Smooth muscle cell (in vitro differentiated cells): ENCODE data around the gene SEPTIN8. TPM values are rescaled to one million over a fixed set of nuclear protein-coding genes. Genes with fewer than 3 reads are reported as not detected.

Experiments
- DNase-seq: peaks from one replicate; lab custom pipeline; 2025; ENCODE audit not compliant: unreplicated experiment; lab: John Stamatoyannopoulos, UW
- H2AFZ ChIP-seq: fragments of 200-600 bp; sonication (generic); 2 replicates; pipeline ENCODE4 v1.6.0; 2016; ENCODE audit warnings: antibody characterized with exemption, low read depth, mild to moderate bottlenecking
- H3F3A ChIP-seq: fragments of 200-600 bp; sonication (generic); 2 replicates; pipeline ENCODE4 v1.6.0; 2017; ENCODE audit warnings: antibody characterized with exemption, low read depth
- H3K27ac ChIP-seq: fragments of 200-600 bp; sonication (generic); 2 replicates; pipeline ENCODE4 v1.5.1; 2016; ENCODE audit warnings: low read depth, mild to moderate bottlenecking
- H3K27me3 ChIP-seq: fragments of 200-600 bp; sonication (generic); 2 replicates; pipeline ENCODE4 v1.6.1; 2016; ENCODE audit warnings: low read depth, mild to moderate bottlenecking
- H3K36me3 ChIP-seq: fragments of 200-600 bp; sonication (generic); 2 replicates; pipeline ENCODE4 v1.5.1; 2016; ENCODE audit warnings: low read depth
- H3K4me1 ChIP-seq: fragments of 200-600 bp; sonication (generic); 2 replicates; pipeline ENCODE4 v1.5.1; 2016; ENCODE audit warnings: low read depth
- H3K4me2 ChIP-seq: fragments of 200-600 bp; sonication (generic); 2 replicates; pipeline ENCODE4 v1.6.0; 2016; ENCODE audit warnings: mild to moderate bottlenecking
- H3K4me3 ChIP-seq: fragments of 200-600 bp; sonication (generic); 2 replicates; pipeline ENCODE4 v1.5.1; 2016; ENCODE audit warnings: mild to moderate bottlenecking
- H3K79me2 ChIP-seq: fragments of 200-600 bp; sonication (generic); 2 replicates; pipeline ENCODE4 v1.6.0; 2016; ENCODE audit warnings: low read depth, mild to moderate bottlenecking
- H3K9ac ChIP-seq: fragments of 200-600 bp; sonication (generic); 2 replicates; pipeline ENCODE4 v1.6.0; 2016; ENCODE audit warnings: low read depth
- H3K9me3 ChIP-seq: fragments of 200-600 bp; sonication (generic); replicated peaks from 2 replicates; pipeline ENCODE4 v1.5.1; 2016; ENCODE audit warnings: low read depth
- H4K20me1 ChIP-seq: fragments of 200-600 bp; sonication (generic); 2 replicates; pipeline ENCODE4 v1.6.0; 2016; ENCODE audit warnings: low read depth
- CTCF ChIP-seq: fragments of 200-600 bp; sonication (generic); IDR thresholded peaks from 2 replicates; pipeline ENCODE4 v1.5.1; 2017; ENCODE audit warnings: borderline replicate concordance, mild to moderate bottlenecking, antibody characterized with exemption; ENCODE audit not compliant: insufficient read depth, poor library complexity, severe bottlenecking
- WGBS: methylation state at CpG from one replicate; pipeline ENCODE4 v1.1.7; 2016; ENCODE audit warnings: low lambda C conversion rate; 5-methylcytosine and 5-hydroxymethylcytosine counted together
- polyA plus RNA-seq: library from polyadenylated mRNA; unstranded; fragments of >200 nt; fragmentation: Nextera tagmentation; extraction: Ambion mirVana; gene quantifications from 2 replicates; pipeline ENCODE4 v1.2.1, GENCODE V29; 2016
- total RNA-seq: library from RNA; depleted of rRNA; stranded (reverse); fragments of >200 nt; gene quantifications from 2 replicates; pipeline ENCODE4 v1.2.3, GENCODE V29; 2014

Gene SEPTIN8
- total and polyA plus RNA-seq, 2 experiments from 2014 or later = 26.3 to 68.1 TPM

GRCh38 chr5:132758451-132758850 lies 18.6 kb downstream of the SEPTIN8 start:
- Histone ChIP-seq H3K4me2 (no peak overlapping the region), H4K20me1 (peaks cover 6% of the 10 kb centered on the region), H3K36me3 (no peaks in the 10 kb centered on the region), H3K27ac (no peak overlapping the region), H2AFZ (no peak overlapping the region), H3K79me2 (no peaks in the 10 kb centered on the region), H3K9me3 (no peaks in the 10 kb centered on the region), H3K9ac (no peak overlapping the region), H3F3A (no peaks in the 10 kb centered on the region), H3K4me3 (no peak overlapping the region), H3K27me3 (no peaks in the 10 kb centered on the region), H3K4me1 (peaks cover 9% of the 10 kb centered on the region)
- no peak for DNase-seq
- 95% methylated on average over 13 of the region's 13 CpGs for WGBS
- no peak for TF ChIP-seq CTCF

- Histone ChIP-seq H3K9ac (no peak overlapping the region), H3K36me3 (no peaks in the 10 kb centered on the region), H3K27me3 (no peaks in the 10 kb centered on the region), H3K27ac (no peak overlapping the region), H3K9me3 (no peaks in the 10 kb centered on the region), H3K4me2 (no peak overlapping the region), H3K4me3 (no peak overlapping the region), H2AFZ (no peak overlapping the region), H3F3A (no peaks in the 10 kb centered on the region), H4K20me1 (peaks cover 6% of the 10 kb centered on the region), H3K79me2 (no peaks in the 10 kb centered on the region), H3K4me1 (peaks cover 12% of the 10 kb centered on the region)
- no peak for TF ChIP-seq CTCF
- 95% methylated on average over 5 of the region's 5 CpGs for WGBS
- no peak for DNase-seq
These were observed 20.5 kb downstream of the SEPTIN8 start for GRCh38 chr5:132756542-132756941.

DNA sequence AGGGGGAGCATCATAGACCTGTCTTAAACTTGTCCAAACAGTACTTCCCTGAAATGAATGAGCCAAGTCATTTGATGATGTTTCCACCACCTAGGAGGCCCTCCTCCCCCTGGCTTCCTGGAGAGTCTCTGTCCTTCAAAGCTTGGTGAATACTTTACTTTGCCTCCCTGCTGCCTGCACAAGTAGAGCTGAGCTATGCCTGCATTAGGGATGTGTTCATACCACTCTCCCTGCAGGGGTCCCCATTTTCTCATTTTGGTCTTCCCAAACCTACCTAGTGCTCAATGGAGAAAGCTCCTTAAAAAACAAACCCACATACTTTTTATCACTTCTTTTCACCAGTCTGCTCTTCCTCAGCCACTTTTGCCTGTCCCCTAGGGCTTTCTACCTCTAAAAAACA lies 22.1 kb downstream of the SEPTIN8 start:
- Histone ChIP-seq H3K4me3 (no peak overlapping the region), H4K20me1 (peaks cover 6% of the 10 kb centered on the region), H3K27me3 (peaks cover 7% of the 10 kb centered on the region), H3K4me2 (no peak overlapping the region), H3K9me3 (no peaks in the 10 kb centered on the region), H2AFZ (no peak overlapping the region), H3K9ac (no peak overlapping the region), H3K27ac (no peak overlapping the region), H3F3A (no peaks in the 10 kb centered on the region), H3K36me3 (no peaks in the 10 kb centered on the region), H3K79me2 (no peaks in the 10 kb centered on the region), H3K4me1 (peaks cover 12% of the 10 kb centered on the region)
- DNase-seq = no peak
- no peak for TF ChIP-seq CTCF

- Histone ChIP-seq H3K36me3 (no peaks in the 10 kb centered on the region), H3K9me3 (no peaks in the 10 kb centered on the region), H3K4me2 (no peak overlapping the region), H3F3A (no peaks in the 10 kb centered on the region), H3K27me3 (peaks cover 14% of the 10 kb centered on the region), H3K27ac (no peak overlapping the region), H3K79me2 (no peaks in the 10 kb centered on the region), H3K9ac (no peak overlapping the region), H4K20me1 (peaks cover 6% of the 10 kb centered on the region), H3K4me3 (no peak overlapping the region), H2AFZ (no peak overlapping the region), H3K4me1 (peaks cover 12% of the 10 kb centered on the region)
- DNase-seq = no peak
- TF ChIP-seq CTCF = no peak
- 97% methylated on average over 4 of the region's 4 CpGs for WGBS
These were observed 22.9 kb downstream of the SEPTIN8 start for GRCh38 chr5:132754111-132754510.
